H1 (cell line): Measurements from ENCODE around the gene SYVN1. TPM values are rescaled to one million over a fixed set of nuclear protein-coding genes. Genes with fewer than 3 reads are reported as not detected.

Experiments
- CTCF ChIA-PET: fragments of 300-600 bp; sonication (Branson Sonifier 250); formaldehyde crosslinking; loops from one replicate; lab custom pipeline; 2021; ENCODE audit not compliant: partially characterized antibody; lab: Charles Lee
- POLR2A ChIA-PET: fragments of 300-600 bp; sonication (Branson Sonifier 250); formaldehyde crosslinking; loops from one replicate; lab custom pipeline; 2021; ENCODE audit warnings: inconsistent platforms; ENCODE audit not compliant: partially characterized antibody; lab: Charles Lee
- DNase-seq, 2 experiments: peaks; one replicate each; pipeline versions ENCODE4 v3.0.0 to v3.0.0-alpha.2; 2010 to 2022; ENCODE audit warnings: low spot score in 2 of 2, low read depth in 1 of 2, mixed read lengths in 1 of 2
- FAIRE-seq: peaks from 2 replicates; lab custom pipeline; 2011; peaks lifted over from hg19 to GRCh38; lab: Jason Lieb, UNC
- H2AFZ ChIP-seq: 2 replicates; pipeline ENCODE4 v1.8.1; 2012; ENCODE audit warnings: low read length, inconsistent platforms
- H2AK5ac ChIP-seq: 2 replicates; pipeline ENCODE4 v1.6.1; 2013; ENCODE audit warnings: low read depth, low read length
- H2BK120ac ChIP-seq: replicated peaks from 2 replicates; pipeline ENCODE3; 2013; ENCODE audit warnings: low read depth, low read length, inconsistent platforms
- H2BK12ac ChIP-seq: 2 replicates; pipeline ENCODE4 v1.6.1; 2013; ENCODE audit warnings: low read depth, low read length
- H2BK15ac ChIP-seq: 2 replicates; pipeline ENCODE4 v1.6.1; 2013; ENCODE audit warnings: low read length
- H2BK20ac ChIP-seq: 2 replicates; pipeline ENCODE4 v1.6.1; 2013; ENCODE audit warnings: low read length
- H2BK5ac ChIP-seq: 2 replicates; pipeline ENCODE4 v1.6.1; 2013; ENCODE audit warnings: low read depth, low read length
- H3K14ac ChIP-seq: 2 replicates; pipeline ENCODE4 v1.6.1; 2013; ENCODE audit warnings: inconsistent platforms; ENCODE audit not compliant: insufficient read length
- H3K18ac ChIP-seq: 2 replicates; pipeline ENCODE4 v1.6.1; 2013; ENCODE audit warnings: low read length; ENCODE audit errors: extremely low read depth
- H3K23ac ChIP-seq: 2 replicates; pipeline ENCODE4 v1.6.1; 2013; ENCODE audit warnings: inconsistent platforms; ENCODE audit not compliant: insufficient read length
- H3K23me2 ChIP-seq: 2 replicates; pipeline ENCODE4 v1.6.1; 2013; ENCODE audit warnings: low read depth, low read length
- H3K27ac ChIP-seq: 2 replicates; pipeline ENCODE4 v1.6.1; 2011; ENCODE audit warnings: low read depth, low read length, inconsistent platforms
- H3K27me3 ChIP-seq, 4 experiments: replicated peaks in 1 of 4; 1 replicate in 1 of 4; 2 replicates in 3 of 4; pipeline versions ENCODE4 v1.6.1 to v1.8.1; 2011 to 2013; ENCODE audit warnings: low read length in 3 of 4, mild to moderate bottlenecking in 3 of 4, inconsistent platforms in 2 of 4, mixed read lengths in 2 of 4, moderate library complexity in 1 of 4; ENCODE audit not compliant: control insufficient read depth in 3 of 4, insufficient read depth in 3 of 4; ENCODE audit errors: extremely low read depth in 1 of 4
- H3K36me3 ChIP-seq, 4 experiments: 2 replicates each; pipeline versions ENCODE4 v1.6.1 to v1.8.1; 2011 to 2013; ENCODE audit warnings: mild to moderate bottlenecking in 4 of 4, low read length in 3 of 4, moderate library complexity in 2 of 4, control low read depth in 1 of 4, inconsistent platforms in 1 of 4; ENCODE audit not compliant: insufficient read depth in 4 of 4, control insufficient read depth in 2 of 4
- H3K4ac ChIP-seq: replicated peaks from 2 replicates; pipeline ENCODE3; 2013; ENCODE audit warnings: low read length, low read depth, mixed read lengths, inconsistent platforms; ENCODE audit not compliant: insufficient read length
- H3K4me1 ChIP-seq, 4 experiments: replicated peaks in 1 of 4; 1 replicate in 1 of 4; 2 replicates in 3 of 4; pipeline versions ENCODE4 v1.6.1 to v1.8.1; 2011 to 2013; ENCODE audit warnings: low read length in 3 of 4, inconsistent platforms in 2 of 4, mixed read lengths in 1 of 4; ENCODE audit not compliant: insufficient read depth in 4 of 4, control insufficient read depth in 3 of 4
- H3K4me2 ChIP-seq, 2 experiments: 2 replicates each; pipeline versions ENCODE4 v1.6.1 to v1.8.1; 2011 to 2013; ENCODE audit warnings: low read depth in 2 of 2, low read length in 2 of 2, control low read depth in 1 of 2, inconsistent platforms in 1 of 2, mild to moderate bottlenecking in 1 of 2; ENCODE audit not compliant: insufficient read depth in 1 of 2
- H3K4me3 ChIP-seq, 4 experiments: fragments of 200-600, 300-600 bp in 1 of 4; sonication (generic), shearing (Covaris generic), sonication (Bioruptor Twin) in 1 of 4; 2 replicates each; pipeline versions ENCODE4 v1.5.1 to v1.8.1; 2011 to 2016; ENCODE audit warnings: low read length in 4 of 4, low read depth in 3 of 4, control low read depth in 2 of 4, inconsistent platforms in 2 of 4, mild to moderate bottlenecking in 2 of 4, mixed read lengths in 1 of 4, moderate library complexity in 1 of 4; ENCODE audit not compliant: insufficient read depth in 2 of 4; ENCODE audit errors: extremely low read depth in 1 of 4
- H3K56ac ChIP-seq: replicated peaks from 2 replicates; pipeline ENCODE3; 2013; ENCODE audit warnings: low read depth, mild to moderate bottlenecking, mixed read lengths, low read length, inconsistent platforms; ENCODE audit not compliant: insufficient read length
- H3K79me1 ChIP-seq: 2 replicates; pipeline ENCODE4 v1.6.1; 2013; ENCODE audit warnings: low read depth, low read length, control low read depth
- H3K79me2 ChIP-seq, 2 experiments: 2 replicates each; pipeline versions ENCODE4 v1.6.1 to v1.8.1; 2012 to 2013; ENCODE audit warnings: low read length in 2 of 2, mild to moderate bottlenecking in 2 of 2, inconsistent platforms in 1 of 2; ENCODE audit not compliant: insufficient read depth in 2 of 2, control insufficient read depth in 1 of 2
- H3K9ac ChIP-seq, 4 experiments: replicated peaks in 1 of 4; 1 replicate in 1 of 4; 2 replicates in 3 of 4; pipeline versions ENCODE4 v1.6.1 to v1.8.1; 2011 to 2013; ENCODE audit warnings: low read depth in 3 of 4, low read length in 3 of 4, control low read depth in 2 of 4, mild to moderate bottlenecking in 2 of 4, moderate library complexity in 2 of 4, inconsistent platforms in 1 of 4; ENCODE audit errors: extremely low read depth in 1 of 4
- H3K9me3 ChIP-seq, 2 experiments: 2 replicates each; pipeline versions ENCODE4 v1.6.1 to v1.8.1; 2012 to 2013; ENCODE audit warnings: mild to moderate bottlenecking in 2 of 2, moderate library complexity in 2 of 2, control low read depth in 1 of 2, inconsistent platforms in 1 of 2, low read depth in 1 of 2, low read length in 1 of 2, mixed read lengths in 1 of 2; ENCODE audit not compliant: insufficient read depth in 2 of 2
- H4K20me1 ChIP-seq, 2 experiments: replicated peaks in 1 of 2; 2 replicates each; pipeline versions ENCODE3 to v1.8.1; 2011 to 2013; ENCODE audit warnings: inconsistent platforms in 2 of 2, low read length in 2 of 2, mild to moderate bottlenecking in 1 of 2; ENCODE audit not compliant: insufficient read depth in 2 of 2, control insufficient read depth in 1 of 2
- H4K5ac ChIP-seq: 2 replicates; pipeline ENCODE4 v1.6.1; 2013; ENCODE audit warnings: low read length, low read depth, mixed read lengths, inconsistent platforms; ENCODE audit not compliant: insufficient read length
- H4K8ac ChIP-seq: 2 replicates; pipeline ENCODE4 v1.8.0; 2013; ENCODE audit warnings: mild to moderate bottlenecking, moderate library complexity, low read length, inconsistent platforms; ENCODE audit not compliant: insufficient read depth; ENCODE audit errors: extremely low read depth
- H4K91ac ChIP-seq: replicated peaks from 2 replicates; pipeline ENCODE3; 2013; ENCODE audit warnings: low read length, mixed read lengths, inconsistent platforms; ENCODE audit not compliant: insufficient read length
- ASH2L ChIP-seq: fragments of 200-600, 300-600 bp; sonication (generic); IDR thresholded peaks from one replicate; pipeline ENCODE4 v1.7.1; 2017; ENCODE audit warnings: low read length
- MAFK ChIP-seq: IDR thresholded peaks from 2 replicates; pipeline ENCODE4 v1.6.1; 2012; ENCODE audit warnings: low read depth, mild to moderate bottlenecking, improper control_type of control experiment, low read length
- SP4 ChIP-seq: IDR thresholded peaks from 2 replicates; pipeline ENCODE4 v1.6.1; 2012; ENCODE audit warnings: low read length, inconsistent platforms
- WGBS, 2 experiments: shearing (Covaris generic) in 1 of 2; methylation state at CpG; one replicate each; pipeline versions ENCODE4 v1.1.6 to v1.1.7; 2013 to 2015; ENCODE audit warnings: low lambda C conversion rate in 2 of 2, mixed read lengths in 2 of 2, inconsistent platforms in 1 of 2, low coverage in 1 of 2, missing lambda C conversion rate in 1 of 2; ENCODE audit not compliant: insufficient replicate concordance in 2 of 2, insufficient coverage in 1 of 2, insufficient read length in 1 of 2; ENCODE audit errors: extremely low coverage in 1 of 2, missing lambda C conversion rate in 1 of 2; 5-methylcytosine and 5-hydroxymethylcytosine counted together
- polyA plus RNA-seq, 7 experiments: library from polyadenylated mRNA; depleted of rRNA in 3 of 7; stranded (reverse) in 5 of 7; unstranded in 2 of 7; fragments of >200 nt in 5 of 7; fragments of 200-250 nt in 2 of 7; gene quantifications; 1 replicate in 5 of 7; 2 replicates in 1 of 7; 4 replicates in 1 of 7; pipeline versions ENCODE4 v1.2.1 to v1.2.3, GENCODE V29; 2011 to 2013; ENCODE audit warnings: missing spikeins in 2 of 7, mixed read lengths in 2 of 7
- total RNA-seq: library from RNA; stranded (reverse); fragmentation: NEBNext Ultra II Directional; extraction: Animal tissue kit (Norgen Biotek cat#: 25700); gene quantifications from 2 replicates; pipeline ENCODE4 v1.2.1, GENCODE V29; 2021

SYVN1 gene
- total and polyA plus RNA-seq, 2 of the 8 experiments (the other 6 are each of a cell fraction or from before 2014, with no cell fraction given), result 27.8 to 29.4 TPM

- Histone ChIP-seq H3K27me3 (no peaks in the 10 kb centered on the region), H4K8ac (no peak overlapping the region), H3K79me2 (no peaks in the 10 kb centered on the region), H3K56ac (no peak overlapping the region), H3K23ac (no peak overlapping the region), H3K36me3 (no peaks in the 10 kb centered on the region), H2BK12ac (no peak overlapping the region), H4K91ac (no peak overlapping the region), H3K4me2 (no peak overlapping the region), H2AFZ (no peak overlapping the region), H4K5ac (no peak overlapping the region), H2AK5ac (no peak overlapping the region), H4K20me1 (no peaks in the 10 kb centered on the region), H3K23me2 (no peaks in the 10 kb centered on the region), H3K18ac (no peak overlapping the region), H3K9ac (no peak overlapping the region), H2BK15ac (no peak overlapping the region), H3K14ac (no peak overlapping the region), H2BK5ac (no peak overlapping the region), H2BK120ac (no peak overlapping the region), H3K4me1 (no peaks in the 10 kb centered on the region), H2BK20ac (no peak overlapping the region), H3K27ac (no peak overlapping the region), H3K9me3 (peaks cover 0 to 3% of the 10 kb centered on the region in 2 experiments; a peak in 1 of 4 replicates), H3K79me1 (no peaks in the 10 kb centered on the region), H3K4ac (no peak overlapping the region), H3K4me3 (no peak overlapping the region)
- ChIA-PET CTCF (interaction anchor here (0.5 to 1.7 kb wide), 4 partner anchors 17 to 175 kb away, joined by 3 to 4 read pairs (median 4); partner anchors contain the start of gene CAPN1), POLR2A (interaction anchor here (0.6 to 1.3 kb wide), 3 partner anchors 8 to 30 kb away, joined by 3 read pairs; partner anchors contain the start of genes FAU and MRPL49)
- WGBS, 2 experiments, result 83% methylated on average over 2 of the region's 2 CpGs; no CpG with 5 or more reads in 1 of the 2 experiments
- no peak for DNase-seq
- no peak for FAIRE-seq
- TF ChIP-seq SP4 (no peak), ASH2L (no peak), MAFK (no peak)
These were observed 17.8 kb upstream of the SYVN1 start for GRCh38 chr11:65152122-65152521.
